Ovary (tissue), 3 donors: ENCODE results near the gene ISG15.
"Not testable (repeated sequence)": the region's sequence is repeated elsewhere in the genome, so short reads cannot be mapped to it uniquely, and the experiment has no call there.

Source experiments
- POLR2A ChIP-seq: fragments of 450-650 bp; IDR thresholded peaks from one replicate; pipeline ENCODE4 v1.6.1; 2017; ENCODE audit warnings: antibody characterized with exemption, mild to moderate bottlenecking, moderate library complexity
- TF ChIP-seq, protein P1 (sequence below), 3 donors: fragments of 450-650 bp in 2 of 3; fragments of 200-600 bp in 1 of 3; IDR thresholded peaks; one replicate each; pipeline versions ENCODE4 v1.5.1 to v1.8.0; 2016 to 2022; ENCODE audit warnings: antibody characterized with exemption in 3 of 3, mild to moderate bottlenecking in 1 of 3
- donor health status: DM: no; HTN: no; CAD: no.

DNA sequence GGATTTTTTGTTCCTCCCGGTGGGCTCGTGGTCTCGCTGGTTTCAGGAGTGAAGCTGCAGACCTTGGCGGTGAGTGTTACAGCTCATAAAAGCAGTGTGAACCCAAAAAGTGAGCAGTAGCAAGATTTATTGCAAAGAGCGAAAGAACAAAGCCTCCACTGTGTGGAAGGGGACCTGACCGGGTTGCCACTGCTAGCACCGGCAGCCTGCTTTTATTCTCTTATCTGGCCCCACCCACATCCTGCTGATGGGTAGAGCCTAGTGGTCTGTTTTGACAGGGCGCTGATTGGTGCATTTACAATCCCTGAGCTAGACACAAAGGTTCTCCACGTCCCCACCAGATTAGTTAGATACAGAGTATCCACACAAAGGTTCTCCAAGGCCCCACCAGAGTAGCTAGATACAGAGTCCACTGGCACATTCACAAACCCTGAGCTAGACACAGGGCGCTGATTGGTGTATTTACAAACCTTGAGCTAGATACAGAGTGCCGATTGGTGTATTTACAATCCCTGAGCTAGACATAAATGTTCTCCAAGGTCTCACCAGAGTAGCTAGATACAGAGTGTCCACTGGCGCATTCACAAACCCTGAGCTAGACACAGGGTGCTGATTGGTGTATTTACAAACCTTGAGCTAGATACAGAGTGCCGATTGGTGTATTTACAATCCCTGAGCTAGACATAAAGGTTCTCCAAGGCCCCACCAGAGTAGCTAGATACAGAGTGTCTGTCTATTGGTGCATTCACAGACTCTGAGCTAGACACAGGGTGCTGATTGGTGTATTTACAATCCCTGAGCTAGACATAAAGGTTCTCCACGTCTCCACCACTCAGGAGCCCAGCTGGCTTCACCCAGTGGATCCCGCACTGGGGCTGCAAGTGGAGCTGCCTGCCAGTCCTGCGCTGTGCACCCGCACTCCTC lies 4.4 kb downstream of the ISG15 start:
- TF ChIP-seq, protein P1, sequence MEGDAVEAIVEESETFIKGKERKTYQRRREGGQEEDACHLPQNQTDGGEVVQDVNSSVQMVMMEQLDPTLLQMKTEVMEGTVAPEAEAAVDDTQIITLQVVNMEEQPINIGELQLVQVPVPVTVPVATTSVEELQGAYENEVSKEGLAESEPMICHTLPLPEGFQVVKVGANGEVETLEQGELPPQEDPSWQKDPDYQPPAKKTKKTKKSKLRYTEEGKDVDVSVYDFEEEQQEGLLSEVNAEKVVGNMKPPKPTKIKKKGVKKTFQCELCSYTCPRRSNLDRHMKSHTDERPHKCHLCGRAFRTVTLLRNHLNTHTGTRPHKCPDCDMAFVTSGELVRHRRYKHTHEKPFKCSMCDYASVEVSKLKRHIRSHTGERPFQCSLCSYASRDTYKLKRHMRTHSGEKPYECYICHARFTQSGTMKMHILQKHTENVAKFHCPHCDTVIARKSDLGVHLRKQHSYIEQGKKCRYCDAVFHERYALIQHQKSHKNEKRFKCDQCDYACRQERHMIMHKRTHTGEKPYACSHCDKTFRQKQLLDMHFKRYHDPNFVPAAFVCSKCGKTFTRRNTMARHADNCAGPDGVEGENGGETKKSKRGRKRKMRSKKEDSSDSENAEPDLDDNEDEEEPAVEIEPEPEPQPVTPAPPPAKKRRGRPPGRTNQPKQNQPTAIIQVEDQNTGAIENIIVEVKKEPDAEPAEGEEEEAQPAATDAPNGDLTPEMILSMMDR (IDR thresholded peaks at IDR 0.05): not testable (repeated sequence)
- TF ChIP-seq POLR2A: not testable (repeated sequence)
